ENCODE measurements around the gene CHD6.

CHD6 gene

GRCh38 chr20:41422953-41423352 lies 195.2 kb downstream of the CHD6 start:
- Histone ChIP-seq H2AFZ (ENCODE audit: low read depth, low read length) (no peak overlapping the region), H2BK15ac (ENCODE audit: low read depth, poor library complexity, severe bottlenecking) (no peak overlapping the region), H2BK120ac (ENCODE audit: low read depth, low read length) (no peak overlapping the region), H3K79me1 (replicated peaks; ENCODE audit: low read length, poor library complexity, severe bottlenecking) (peaks cover 5% of the 10 kb centered on the region), H3K4ac (ENCODE audit: low read depth in 1 of 2, low read length in 2 of 2) (no peak overlapping the region), H3K36me3 (ENCODE audit: control insufficient read depth in 1 of 2, insufficient read depth in 2 of 2, low read depth in 1 of 2, low read length in 2 of 2) (peaks cover 23 to 95% of the 10 kb centered on the region in 2 experiments), H3K9ac (ENCODE audit: low read length) (no peak overlapping the region), H4K8ac (ENCODE audit: low read length) (no peak overlapping the region), H3K18ac (ENCODE audit: low read depth in 1 of 2, low read length in 2 of 2) (no peak overlapping the region), H3K14ac (ENCODE audit: low read length in 2 of 2) (no peak overlapping the region), H3K9me3 (ENCODE audit: control insufficient read depth, low read length) (no peaks in the 10 kb centered on the region), H3K4me2 (ENCODE audit: low read length, poor library complexity, severe bottlenecking) (no peak overlapping the region), H3K27me3 (ENCODE audit: control insufficient read depth in 1 of 2, insufficient read depth in 1 of 2, low read length in 2 of 2) (no peaks in the 10 kb centered on the region), H2BK5ac (ENCODE audit: low read depth, low read length, poor library complexity, severe bottlenecking) (no peak overlapping the region), H2BK12ac (ENCODE audit: low read length in 2 of 2) (no peak overlapping the region), H3K23ac (ENCODE audit: low read length in 2 of 2) (no peak overlapping the region), H3K27ac (ENCODE audit: low read length, poor library complexity, severe bottlenecking) (no peak overlapping the region), H3K4me3 (ENCODE audit: insufficient read depth in 1 of 2, low read depth in 1 of 2, low read length in 2 of 2) (no peak overlapping the region), H3K4me1 (ENCODE audit: control insufficient read depth, insufficient read depth, low read depth, low read length) (peaks cover 5% of the 10 kb centered on the region), H4K91ac (ENCODE audit: low read length) (no peak overlapping the region), H2AK5ac (ENCODE audit: low read length, severe bottlenecking) (no peak overlapping the region)
- no peak for DNase-seq
- 100% methylated on average over 1 of the region's 2 CpGs for WGBS

GRCh38 chr20:41418739-41419293 lies 199.4 kb downstream of the CHD6 start:
- no peak overlapping the region for H2BK12ac ChIP-seq (ENCODE audit: low read length in 2 of 2)
- no peak overlapping the region for H4K8ac ChIP-seq (ENCODE audit: low read length)
- H3K23ac ChIP-seq (ENCODE audit: low read length in 2 of 2): no peak overlapping the region
- H3K4ac ChIP-seq (ENCODE audit: low read depth in 1 of 2, low read length in 2 of 2): no peak overlapping the region
- no peak overlapping the region for H2BK5ac ChIP-seq (ENCODE audit: low read depth, low read length, poor library complexity, severe bottlenecking)
- WGBS: 92% methylated on average over 7 of the region's 7 CpGs
- no peak overlapping the region for H4K91ac ChIP-seq (ENCODE audit: low read length)
- H2BK120ac ChIP-seq (ENCODE audit: low read depth, low read length): no peak overlapping the region
- no peak for DNase-seq
- no peak overlapping the region for H3K4me3 ChIP-seq (ENCODE audit: insufficient read depth in 1 of 2, low read depth in 1 of 2, low read length in 2 of 2)
- no peak overlapping the region for H3K4me2 ChIP-seq (ENCODE audit: low read length, poor library complexity, severe bottlenecking)
- peaks cover 2% of the 10 kb centered on the region for H3K4me1 ChIP-seq (ENCODE audit: control insufficient read depth, insufficient read depth, low read depth, low read length)
- H2BK15ac ChIP-seq (ENCODE audit: low read depth, poor library complexity, severe bottlenecking): no peak overlapping the region
- no peak overlapping the region for H3K9ac ChIP-seq (ENCODE audit: low read length)
- peaks cover 39 to 97% of the 10 kb centered on the region in 2 experiments for H3K36me3 ChIP-seq (ENCODE audit: control insufficient read depth in 1 of 2, insufficient read depth in 2 of 2, low read depth in 1 of 2, low read length in 2 of 2)
- H3K79me1 ChIP-seq (replicated peaks; ENCODE audit: low read length, poor library complexity, severe bottlenecking): peaks cover 9% of the 10 kb centered on the region
- H3K18ac ChIP-seq (ENCODE audit: low read depth in 1 of 2, low read length in 2 of 2): no peak overlapping the region
- no peak overlapping the region for H2AK5ac ChIP-seq (ENCODE audit: low read length, severe bottlenecking)
- H2AFZ ChIP-seq (ENCODE audit: low read depth, low read length): no peak overlapping the region
- no peaks in the 10 kb centered on the region for H3K27me3 ChIP-seq (ENCODE audit: control insufficient read depth in 1 of 2, insufficient read depth in 1 of 2, low read length in 2 of 2)
- H3K27ac ChIP-seq (ENCODE audit: low read length, poor library complexity, severe bottlenecking): no peak overlapping the region
- no peaks in the 10 kb centered on the region for H3K9me3 ChIP-seq (ENCODE audit: control insufficient read depth, low read length)
- no peak overlapping the region for H3K14ac ChIP-seq (ENCODE audit: low read length in 2 of 2)

GRCh38 chr20:41418031-41418430 lies 200.1 kb downstream of the CHD6 start:
- Histone ChIP-seq H2AFZ (ENCODE audit: low read depth, low read length) (no peak overlapping the region), H2BK12ac (ENCODE audit: low read length in 2 of 2) (no peak overlapping the region), H3K4me1 (ENCODE audit: control insufficient read depth, insufficient read depth, low read depth, low read length) (peaks cover 2% of the 10 kb centered on the region), H3K9ac (ENCODE audit: low read length) (no peak overlapping the region), H2BK120ac (ENCODE audit: low read depth, low read length) (no peak overlapping the region), H3K4me2 (ENCODE audit: low read length, poor library complexity, severe bottlenecking) (no peak overlapping the region), H3K14ac (ENCODE audit: low read length in 2 of 2) (no peak overlapping the region), H3K4ac (ENCODE audit: low read depth in 1 of 2, low read length in 2 of 2) (no peak overlapping the region), H3K27me3 (ENCODE audit: control insufficient read depth in 1 of 2, insufficient read depth in 1 of 2, low read length in 2 of 2) (no peaks in the 10 kb centered on the region), H3K27ac (ENCODE audit: low read length, poor library complexity, severe bottlenecking) (no peak overlapping the region), H3K36me3 (ENCODE audit: control insufficient read depth in 1 of 2, insufficient read depth in 2 of 2, low read depth in 1 of 2, low read length in 2 of 2) (peaks cover 47 to 97% of the 10 kb centered on the region in 2 experiments), H3K9me3 (ENCODE audit: control insufficient read depth, low read length) (no peaks in the 10 kb centered on the region), H2BK5ac (ENCODE audit: low read depth, low read length, poor library complexity, severe bottlenecking) (no peak overlapping the region), H4K8ac (ENCODE audit: low read length) (no peak overlapping the region), H2BK15ac (ENCODE audit: low read depth, poor library complexity, severe bottlenecking) (no peak overlapping the region), H3K23ac (ENCODE audit: low read length in 2 of 2) (no peak overlapping the region), H2AK5ac (ENCODE audit: low read length, severe bottlenecking) (no peak overlapping the region), H3K79me1 (replicated peaks; ENCODE audit: low read length, poor library complexity, severe bottlenecking) (peaks cover 9% of the 10 kb centered on the region), H3K18ac (ENCODE audit: low read depth in 1 of 2, low read length in 2 of 2) (no peak overlapping the region), H4K91ac (ENCODE audit: low read length) (no peak overlapping the region), H3K4me3 (ENCODE audit: insufficient read depth in 1 of 2, low read depth in 1 of 2, low read length in 2 of 2) (no peak overlapping the region)
- WGBS: 86% methylated on average over 5 of the region's 5 CpGs
- DNase-seq: no peak

GRCh38 chr20:41415191-41415590 lies 203.0 kb downstream of the CHD6 start:
- Histone ChIP-seq H3K23ac (ENCODE audit: low read length in 2 of 2) (no peak overlapping the region), H3K4me1 (ENCODE audit: control insufficient read depth, insufficient read depth, low read depth, low read length) (peaks cover 2% of the 10 kb centered on the region), H3K79me1 (replicated peaks; ENCODE audit: low read length, poor library complexity, severe bottlenecking) (peaks cover 7% of the 10 kb centered on the region), H2BK120ac (ENCODE audit: low read depth, low read length) (no peak overlapping the region), H3K18ac (ENCODE audit: low read depth in 1 of 2, low read length in 2 of 2) (no peak overlapping the region), H2AFZ (ENCODE audit: low read depth, low read length) (no peak overlapping the region), H3K27me3 (ENCODE audit: control insufficient read depth in 1 of 2, insufficient read depth in 1 of 2, low read length in 2 of 2) (no peaks in the 10 kb centered on the region), H4K8ac (ENCODE audit: low read length) (no peak overlapping the region), H3K9me3 (ENCODE audit: control insufficient read depth, low read length) (no peaks in the 10 kb centered on the region), H3K4me3 (ENCODE audit: insufficient read depth in 1 of 2, low read depth in 1 of 2, low read length in 2 of 2) (no peak overlapping the region), H2BK5ac (ENCODE audit: low read depth, low read length, poor library complexity, severe bottlenecking) (no peak overlapping the region), H2AK5ac (ENCODE audit: low read length, severe bottlenecking) (no peak overlapping the region), H3K36me3 (ENCODE audit: control insufficient read depth in 1 of 2, insufficient read depth in 2 of 2, low read depth in 1 of 2, low read length in 2 of 2) (peaks cover 54 to 95% of the 10 kb centered on the region in 2 experiments), H3K14ac (ENCODE audit: low read length in 2 of 2) (no peak overlapping the region), H3K4me2 (ENCODE audit: low read length, poor library complexity, severe bottlenecking) (no peak overlapping the region), H2BK15ac (ENCODE audit: low read depth, poor library complexity, severe bottlenecking) (no peak overlapping the region), H3K9ac (ENCODE audit: low read length) (no peak overlapping the region), H3K4ac (ENCODE audit: low read depth in 1 of 2, low read length in 2 of 2) (no peak overlapping the region), H3K27ac (ENCODE audit: low read length, poor library complexity, severe bottlenecking) (no peak overlapping the region), H4K91ac (ENCODE audit: low read length) (no peak overlapping the region), H2BK12ac (ENCODE audit: low read length in 2 of 2) (no peak overlapping the region)
- WGBS: 97% methylated on average over 8 of the region's 8 CpGs
- DNase-seq: no peak
